Activated naive CD4-positive, alpha-beta T cell treated with anti-CD3 and anti-CD28 coated beads for 36 hours (primary cell): Measurements from ENCODE around the gene FRG2B. TPM values are rescaled to one million over a fixed set of nuclear protein-coding genes. Genes with fewer than 3 reads are reported as not detected.
"Not testable (repeated sequence)": the region's sequence is repeated elsewhere in the genome, so short reads cannot be mapped to it uniquely, and the experiment has no call there.

Experiments used
- CTCF ChIA-PET: fragments of 350-600 bp; sonication (Branson Sonifier 250); formaldehyde crosslinking; loops from one replicate; lab custom pipeline; 2021; ENCODE audit warnings: antibody characterized with exemption; lab: Charles Lee
- DNase-seq: peaks from one replicate; pipeline ENCODE4 v3.0.0-alpha.2; 2020
- H3K27ac Mint-ChIP-seq: one replicate; pipeline ENCODE4 v1.8.0; 2021; ENCODE audit warnings: mild to moderate bottlenecking, mixed read lengths
- H3K27me3 Mint-ChIP-seq: one replicate; pipeline ENCODE4 v1.8.0; 2021; ENCODE audit warnings: low read depth, mixed read lengths
- H3K36me3 Mint-ChIP-seq: one replicate; pipeline ENCODE4 v1.8.0; 2021; ENCODE audit warnings: low read depth, mixed read lengths
- H3K4me1 Mint-ChIP-seq: one replicate; pipeline ENCODE4 v1.8.0; 2021; ENCODE audit warnings: low read depth, mixed read lengths
- H3K4me3 Mint-ChIP-seq: one replicate; pipeline ENCODE4 v1.8.0; 2021; ENCODE audit warnings: mild to moderate bottlenecking, moderate library complexity, mixed read lengths
- H3K9me3 Mint-ChIP-seq: one replicate; pipeline ENCODE4 v1.8.0; 2021; ENCODE audit warnings: mixed read lengths
- intact Hi-C: fragments of 100-400 bp; cut with micrococcal nuclease; formaldehyde crosslinking; loops from one replicate; pipeline ENCODE4 v1.15.1; 2023
- total RNA-seq, 2 experiments: library from RNA; stranded (reverse); gene quantifications; one replicate each; pipeline ENCODE4 v1.2.3, GENCODE V29; 2021

Gene FRG2B
- total RNA-seq = not detected

GRCh38 chr10:133626695-133627094, at the start of gene FRG2B:
Gene FRG2B, minus strand, starts transcription at chr10:133626795. Its CDS starts 53 bp downstream, at chr10:133626742.
- H3K27me3 Mint-ChIP-seq, DNase-seq, H3K4me1 Mint-ChIP-seq, CTCF ChIA-PET, H3K4me3 Mint-ChIP-seq, H3K9me3 Mint-ChIP-seq, H3K36me3 Mint-ChIP-seq, intact Hi-C loops, H3K27ac Mint-ChIP-seq: not testable (repeated sequence)

GRCh38 chr10:133667446-133667845, 40.9 kb upstream of the FRG2B start:
- not testable (repeated sequence) for H3K27ac Mint-ChIP-seq

GRCh38 chr10:133663544-133664160, 37.1 kb upstream of the FRG2B start:
- H3K9me3 Mint-ChIP-seq, intact Hi-C loops, H3K4me1 Mint-ChIP-seq, DNase-seq, CTCF ChIA-PET, H3K27ac Mint-ChIP-seq, H3K36me3 Mint-ChIP-seq, H3K4me3 Mint-ChIP-seq: not testable (repeated sequence)
- peaks cover 13% of the 10 kb centered on the region for H3K27me3 Mint-ChIP-seq

More at GRCh38 chr10:133667446-133667845, 40.9 kb upstream of the FRG2B start:
- intact Hi-C loops, CTCF ChIA-PET, H3K9me3 Mint-ChIP-seq, H3K27me3 Mint-ChIP-seq, H3K4me1 Mint-ChIP-seq, H3K4me3 Mint-ChIP-seq, H3K36me3 Mint-ChIP-seq, DNase-seq: not testable (repeated sequence)

- CTCF ChIA-PET, intact Hi-C loops, H3K27ac Mint-ChIP-seq, H3K4me1 Mint-ChIP-seq, H3K9me3 Mint-ChIP-seq, DNase-seq, H3K36me3 Mint-ChIP-seq, H3K4me3 Mint-ChIP-seq: not testable (repeated sequence)
- peaks cover 13% of the 10 kb centered on the region for H3K27me3 Mint-ChIP-seq
Measured at GRCh38 chr10:133661122-133661521, 34.5 kb upstream of the FRG2B start.

- H3K36me3 Mint-ChIP-seq, DNase-seq, H3K27ac Mint-ChIP-seq, H3K4me1 Mint-ChIP-seq, H3K9me3 Mint-ChIP-seq, CTCF ChIA-PET, H3K4me3 Mint-ChIP-seq, intact Hi-C loops: not testable (repeated sequence)
- peaks cover 13% of the 10 kb centered on the region for H3K27me3 Mint-ChIP-seq
Measured at GRCh38 chr10:133660516-133660915, 33.9 kb upstream of the FRG2B start.

GRCh38 chr10:133657276-133657675, 30.7 kb upstream of the FRG2B start:
- H3K4me3 Mint-ChIP-seq, DNase-seq, H3K27me3 Mint-ChIP-seq, H3K4me1 Mint-ChIP-seq, H3K9me3 Mint-ChIP-seq, intact Hi-C loops, H3K36me3 Mint-ChIP-seq, CTCF ChIA-PET, H3K27ac Mint-ChIP-seq: not testable (repeated sequence)

- H3K36me3 Mint-ChIP-seq, CTCF ChIA-PET, H3K4me1 Mint-ChIP-seq, H3K4me3 Mint-ChIP-seq, H3K9me3 Mint-ChIP-seq, DNase-seq, H3K27ac Mint-ChIP-seq, H3K27me3 Mint-ChIP-seq, intact Hi-C loops: not testable (repeated sequence)
Measured at GRCh38 chr10:133648872-133649455, 22.4 kb upstream of the FRG2B start.

GRCh38 chr10:133647075-133647748, 20.6 kb upstream of the FRG2B start:
- H3K4me1 Mint-ChIP-seq, intact Hi-C loops, H3K36me3 Mint-ChIP-seq, H3K27ac Mint-ChIP-seq, H3K27me3 Mint-ChIP-seq, H3K9me3 Mint-ChIP-seq, H3K4me3 Mint-ChIP-seq, CTCF ChIA-PET: not testable (repeated sequence)
- peak; percentile 9 for DNase-seq

GRCh38 chr10:133637846-133638235, 11.2 kb upstream of the FRG2B start:
- H3K9me3 Mint-ChIP-seq, H3K4me1 Mint-ChIP-seq, DNase-seq, H3K27ac Mint-ChIP-seq, CTCF ChIA-PET, H3K27me3 Mint-ChIP-seq, intact Hi-C loops, H3K36me3 Mint-ChIP-seq: not testable (repeated sequence)
- peak overlapping the region; percentile 48 for H3K4me3 Mint-ChIP-seq

- H3K27ac Mint-ChIP-seq, H3K4me3 Mint-ChIP-seq, CTCF ChIA-PET, H3K4me1 Mint-ChIP-seq, H3K9me3 Mint-ChIP-seq, DNase-seq, H3K36me3 Mint-ChIP-seq, H3K27me3 Mint-ChIP-seq, intact Hi-C loops: not testable (repeated sequence)
Measured at GRCh38 chr10:133637202-133637845, 10.7 kb upstream of the FRG2B start.

GRCh38 chr10:133630723-133631249, 4.2 kb upstream of the FRG2B start:
- H3K36me3 Mint-ChIP-seq, H3K27ac Mint-ChIP-seq, H3K4me1 Mint-ChIP-seq, H3K4me3 Mint-ChIP-seq, H3K9me3 Mint-ChIP-seq, DNase-seq, intact Hi-C loops, H3K27me3 Mint-ChIP-seq, CTCF ChIA-PET: not testable (repeated sequence)

GRCh38 chr10:133622544-133622943, 4.1 kb downstream of the FRG2B start:
- CTCF ChIA-PET = interaction anchor here (0.7 to 2.2 kb wide), 2 partner anchors 10 to 628 kb away, joined by 3 to 9 read pairs; no protein-coding TSS in a partner anchor
- intact Hi-C loops, H3K9me3 Mint-ChIP-seq, H3K4me3 Mint-ChIP-seq, H3K4me1 Mint-ChIP-seq, H3K27ac Mint-ChIP-seq, H3K36me3 Mint-ChIP-seq: not testable (repeated sequence)
- H3K27me3 Mint-ChIP-seq = peaks cover 17% of the 10 kb centered on the region
- DNase-seq = peak; percentile 23
